PFSK-1 (cell line): Measurements from ENCODE around the gene GSKIP. TPM values are rescaled to one million over a fixed set of nuclear protein-coding genes. Genes with fewer than 3 reads are reported as not detected.
A peak's percentile ranks its signal among the peaks of the same experiment; 100 is the strongest.

Experiments used
- FOXP2 ChIP-seq: optimal IDR thresholded peaks from 2 replicates; pipeline ENCODE3; 2011; ENCODE audit warnings: borderline replicate concordance, control low read depth, inconsistent platforms; ENCODE audit not compliant: insufficient read depth; ENCODE audit errors: extremely low read length, extremely low read depth
- POLR2AphosphoS5 ChIP-seq: IDR thresholded peaks from 2 replicates; pipeline ENCODE4 v1.6.1; 2012; ENCODE audit warnings: low read depth, mild to moderate bottlenecking, control low read depth, low read length, moderate library complexity
- REST ChIP-seq, 2 experiments: IDR thresholded peaks; 2 replicates each; pipeline versions ENCODE4 v1.6.1 to v1.8.0; 2011 to 2012; ENCODE audit warnings: low read depth in 2 of 2, low read length in 2 of 2, control low read depth in 1 of 2, inconsistent platforms in 1 of 2, mild to moderate bottlenecking in 1 of 2, moderate library complexity in 1 of 2; ENCODE audit not compliant: insufficient read depth in 1 of 2
- SIN3A ChIP-seq: IDR thresholded peaks from 2 replicates; pipeline ENCODE4 v1.6.1; 2012; ENCODE audit warnings: mild to moderate bottlenecking, low read length, moderate library complexity, borderline replicate concordance; ENCODE audit not compliant: insufficient read depth
- TAF1 ChIP-seq: IDR thresholded peaks from 2 replicates; pipeline ENCODE4 v1.6.1; 2012; ENCODE audit warnings: low read length, control low read depth, borderline replicate concordance; ENCODE audit not compliant: insufficient read depth
- polyA plus RNA-seq: library from polyadenylated mRNA; unstranded; fragments of >200 nt; gene quantifications from one replicate; pipeline ENCODE4 v1.2.1, GENCODE V29; 2012; ENCODE audit warnings: low read depth, missing spikeins; ENCODE audit not compliant: insufficient read length

The GSKIP gene
- polyA plus RNA-seq, result 7.4 TPM

GRCh38 chr14:96362965-96363750 lies at the start of gene GSKIP, which contains the start of gene ATG2B:
Gene GSKIP (plus strand): TSS chr14:96363526. CDS start chr14:96382248, 18,722 bp downstream.
Gene ATG2B (minus strand): TSS chr14:96363341. CDS start chr14:96362976, 365 bp downstream.
- TF ChIP-seq REST (IDR thresholded peaks at IDR 0.05; ENCODE audit: insufficient read depth in 1 of 2, low read depth in 2 of 2, low read length in 2 of 2) (no peak), FOXP2 (peak; percentile 81), POLR2AphosphoS5 (0 out of 2 replicates have a peak, but pooled peaks have one; percentile 27), SIN3A (no peak), TAF1 (no peak)

GRCh38 chr14:96316087-96316486 lies 47.2 kb upstream of the GSKIP start:
- no peak for TF ChIP-seq POLR2AphosphoS5
- no peak for TF ChIP-seq FOXP2
- no peak for TF ChIP-seq TAF1
- TF ChIP-seq SIN3A, result no peak
- no peak for TF ChIP-seq REST (IDR thresholded peaks at IDR 0.05; ENCODE audit: insufficient read depth in 1 of 2, low read depth in 2 of 2, low read length in 2 of 2)

- TF ChIP-seq TAF1, result no peak
- TF ChIP-seq FOXP2, result no peak
- no peak for TF ChIP-seq SIN3A
- no peak for TF ChIP-seq REST (IDR thresholded peaks at IDR 0.05; ENCODE audit: insufficient read depth in 1 of 2, low read depth in 2 of 2, low read length in 2 of 2)
- no peak for TF ChIP-seq POLR2AphosphoS5
Observed at GRCh38 chr14:96318836-96319235, 44.5 kb upstream of the GSKIP start.

GRCh38 chr14:96320605-96321004 lies 42.7 kb upstream of the GSKIP start:
- TF ChIP-seq SIN3A (no peak), FOXP2 (no peak), TAF1 (no peak), REST (IDR thresholded peaks at IDR 0.05; ENCODE audit: insufficient read depth in 1 of 2, low read depth in 2 of 2, low read length in 2 of 2) (no peak), POLR2AphosphoS5 (no peak)
